HG03469 (cell line): ENCODE data around the gene SPNS2.

Experiments
- ATAC-seq: cut with Tn5 transposase; IDR thresholded peaks from one replicate; pipeline ENCODE4 v1.9.1; 2021; ENCODE audit warnings: mild to moderate bottlenecking, moderate library complexity, moderate number of reproducible peaks; ENCODE audit not compliant: unreplicated experiment

The SPNS2 gene

GRCh38 chr17:4503283-4504025 is 4.8 kb downstream of the SPNS2 start:
- ATAC-seq, result no peak

- ATAC-seq, result no peak
Observed at GRCh38 chr17:4504188-4504587, 5.5 kb downstream of the SPNS2 start.

- ATAC-seq, result no peak
Observed at GRCh38 chr17:4505187-4505586, 6.5 kb downstream of the SPNS2 start.

GRCh38 chr17:4506175-4506813 is 7.6 kb downstream of the SPNS2 start:
- no peak for ATAC-seq

GRCh38 chr17:4506892-4507291 is 8.2 kb downstream of the SPNS2 start:
- ATAC-seq, result no peak

- no peak for ATAC-seq
Observed at GRCh38 chr17:4507361-4508111, 8.9 kb downstream of the SPNS2 start.

- ATAC-seq, result no peak
Observed at GRCh38 chr17:4508207-4508606, 9.5 kb downstream of the SPNS2 start.

GRCh38 chr17:4509401-4509800 is 10.7 kb downstream of the SPNS2 start:
- ATAC-seq, result no peak

GRCh38 chr17:4509923-4510617 is 11.4 kb downstream of the SPNS2 start:
- no peak for ATAC-seq

- no peak for ATAC-seq
Observed at GRCh38 chr17:4510618-4510941, 11.9 kb downstream of the SPNS2 start.

GRCh38 chr17:4511199-4511932 is 12.7 kb downstream of the SPNS2 start:
- ATAC-seq, result no peak

GRCh38 chr17:4512156-4513112 is 13.8 kb downstream of the SPNS2 start:
- no peak for ATAC-seq

- no peak for ATAC-seq
Observed at GRCh38 chr17:4513113-4514032, 14.7 kb downstream of the SPNS2 start.

- ATAC-seq, result no peak
Observed at GRCh38 chr17:4514206-4514605, 15.5 kb downstream of the SPNS2 start.

GRCh38 chr17:4514779-4515178 is 16.1 kb downstream of the SPNS2 start:
- no peak for ATAC-seq

- ATAC-seq, result no peak
Observed at GRCh38 chr17:4515501-4515900, 16.8 kb downstream of the SPNS2 start.

GRCh38 chr17:4516735-4517134 is 18.1 kb downstream of the SPNS2 start:
- ATAC-seq, result no peak

GRCh38 chr17:4518901-4519300 is 20.2 kb downstream of the SPNS2 start:
- ATAC-seq, result no peak

GRCh38 chr17:4519361-4519788 is 20.7 kb downstream of the SPNS2 start:
- no peak for ATAC-seq
